ENCODE measurements around the gene VAV1.

Gene VAV1

GRCh38 chr19:6772028-6772865 lies at the start of gene VAV1:
VAV1 (plus strand) TSS chr19:6772708; CDS start chr19:6772808, 100 bp downstream.
- peak; percentile 92 for DNase-seq

GRCh38 chr19:6723108-6723618 lies 49.3 kb upstream of the VAV1 start:
- no peak for DNase-seq

DNA sequence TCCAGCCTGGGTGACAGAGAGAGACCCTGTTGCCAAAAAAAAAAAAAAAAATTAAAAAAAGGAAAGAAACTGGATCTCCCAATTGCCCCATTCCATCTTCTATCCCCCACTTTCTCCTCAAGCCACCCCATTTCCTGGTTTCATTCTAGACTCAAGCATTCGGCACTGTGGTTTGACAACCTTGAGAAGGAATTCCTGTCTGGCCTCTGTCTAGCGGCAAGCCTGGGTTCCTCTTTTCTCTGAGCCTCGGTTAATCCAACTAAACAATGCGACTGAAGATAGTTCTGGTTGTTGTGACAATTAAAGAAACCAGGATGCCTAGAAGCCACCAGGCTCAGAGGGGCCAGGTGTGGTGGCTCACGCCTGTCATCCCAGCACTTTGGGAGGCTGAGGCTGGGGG lies 48.8 kb upstream of the VAV1 start:
- DNase-seq, result peak; percentile 40

- no peak for DNase-seq
Observed at GRCh38 chr19:6724631-6725492, 47.6 kb upstream of the VAV1 start.

DNA sequence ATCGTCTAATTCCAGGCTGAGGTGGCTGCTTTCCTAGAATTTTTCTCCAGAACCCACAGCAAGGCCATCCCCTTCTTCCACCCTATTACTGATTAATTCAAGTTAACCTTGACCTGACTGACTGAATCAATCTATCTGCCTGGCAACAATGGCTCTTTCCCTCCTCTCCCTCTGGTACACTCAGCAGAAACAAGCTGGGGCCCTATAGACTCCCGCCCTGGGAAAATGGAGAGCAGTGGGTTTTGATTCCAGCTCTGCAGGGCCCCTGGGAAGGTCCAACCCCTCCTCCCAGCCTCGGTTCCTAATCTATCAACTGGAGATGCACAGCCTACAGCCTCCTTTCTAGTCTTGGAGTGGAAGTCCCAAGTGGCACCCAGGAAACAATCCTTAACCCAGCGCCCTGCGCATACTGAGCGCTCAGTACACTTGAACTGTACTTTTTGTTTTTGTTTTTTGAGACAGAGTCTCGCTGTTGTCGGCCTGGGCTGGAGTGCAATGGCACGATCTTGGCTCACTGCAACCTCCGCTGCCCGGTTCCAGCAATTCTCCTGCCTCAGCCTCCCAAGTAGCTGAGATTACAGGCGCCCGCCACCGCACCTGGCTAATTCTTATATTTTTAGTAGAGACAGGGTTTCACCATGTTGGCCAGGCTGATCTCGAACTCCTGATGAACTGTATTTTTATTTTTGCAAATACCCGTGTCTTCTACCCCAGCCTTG lies 46.8 kb upstream of the VAV1 start:
- no peak for DNase-seq

DNA sequence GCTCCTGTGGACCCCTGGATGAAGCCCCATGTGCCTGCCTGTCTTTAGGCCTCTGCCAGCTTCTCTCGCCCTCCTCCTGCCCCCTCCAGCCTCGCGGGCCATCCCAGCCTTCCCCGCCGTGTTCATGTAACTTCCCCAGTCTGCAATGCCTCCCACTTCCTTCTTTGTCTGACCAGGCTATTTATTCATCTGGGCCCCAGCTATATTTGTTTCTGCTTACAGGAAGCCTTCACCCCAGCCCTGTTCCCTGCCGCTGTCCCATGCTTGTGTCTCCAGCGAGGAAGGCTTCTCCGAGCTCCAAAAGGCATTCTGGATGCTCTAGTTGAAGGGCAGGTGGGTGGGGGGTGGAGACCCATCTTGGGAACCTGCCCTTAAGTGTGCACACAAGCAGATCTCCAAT lies 44.2 kb upstream of the VAV1 start:
- DNase-seq, result peak; percentile 82

DNA sequence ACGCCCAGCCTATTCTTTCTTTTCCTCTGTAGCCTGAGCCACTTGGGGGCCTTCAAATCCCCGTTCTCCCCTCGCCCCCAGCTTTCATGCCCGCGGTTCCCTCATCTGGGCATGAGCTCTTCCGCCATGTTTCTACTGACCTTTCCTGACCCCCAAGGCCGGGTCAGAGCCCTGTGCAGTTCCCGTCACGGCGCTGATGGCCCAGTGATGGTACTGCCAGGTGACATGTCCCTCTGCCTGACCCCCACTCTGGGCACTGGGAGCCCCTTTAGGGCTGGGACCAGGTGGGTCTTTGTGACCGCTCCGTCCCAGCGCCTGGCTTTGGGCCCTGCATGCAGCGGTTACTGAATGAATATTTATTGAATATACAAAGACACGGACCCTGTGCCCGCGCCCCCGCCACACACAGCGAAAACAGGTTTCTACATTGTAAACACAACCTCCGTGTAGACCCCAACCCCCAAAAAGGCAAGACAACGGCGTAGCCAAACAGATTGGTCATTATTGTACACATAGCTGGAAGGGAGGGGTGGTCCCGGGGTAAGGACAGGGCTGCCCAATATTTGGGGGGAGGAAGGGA lies 42.8 kb upstream of the VAV1 start:
- no peak for DNase-seq

GRCh38 chr19:6730153-6730804 lies 42.2 kb upstream of the VAV1 start:
- peak; percentile 57 for DNase-seq

DNA sequence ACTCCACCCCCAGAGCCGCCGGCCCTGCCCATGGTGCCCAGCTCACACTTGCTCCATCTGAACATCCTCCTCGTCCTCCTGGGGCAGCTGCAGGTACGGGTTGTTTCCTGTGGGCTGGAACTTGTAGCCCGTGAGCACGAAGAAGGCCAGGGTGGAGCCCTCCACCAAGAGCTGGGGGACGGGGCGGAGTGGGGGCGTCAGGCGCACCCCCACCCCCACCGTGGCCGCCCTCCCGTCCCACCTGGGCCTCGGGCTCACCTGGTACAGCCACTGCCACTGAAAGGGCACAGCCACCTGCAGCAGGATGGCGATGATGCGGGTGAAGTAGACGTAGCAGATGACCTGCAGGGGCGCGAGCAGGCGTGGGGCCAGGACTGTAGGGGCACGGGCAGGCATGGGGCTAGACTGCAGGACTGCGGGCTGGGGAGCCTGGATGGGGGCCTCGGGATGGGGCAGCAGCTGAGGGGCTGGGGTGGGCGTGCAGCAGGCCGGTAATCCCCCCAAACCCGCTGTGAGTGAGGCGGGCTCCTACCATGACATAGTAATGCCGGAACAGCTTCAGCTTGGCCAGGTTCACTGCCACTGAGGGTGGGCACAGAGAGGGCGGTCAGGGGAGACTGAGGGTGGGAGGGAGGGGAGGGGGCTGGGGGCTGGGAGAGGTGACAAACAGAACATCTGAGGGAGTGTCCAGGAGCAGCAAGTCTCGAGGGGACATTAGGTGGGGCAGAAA lies 41.4 kb upstream of the VAV1 start:
- DNase-seq, result no peak

DNA sequence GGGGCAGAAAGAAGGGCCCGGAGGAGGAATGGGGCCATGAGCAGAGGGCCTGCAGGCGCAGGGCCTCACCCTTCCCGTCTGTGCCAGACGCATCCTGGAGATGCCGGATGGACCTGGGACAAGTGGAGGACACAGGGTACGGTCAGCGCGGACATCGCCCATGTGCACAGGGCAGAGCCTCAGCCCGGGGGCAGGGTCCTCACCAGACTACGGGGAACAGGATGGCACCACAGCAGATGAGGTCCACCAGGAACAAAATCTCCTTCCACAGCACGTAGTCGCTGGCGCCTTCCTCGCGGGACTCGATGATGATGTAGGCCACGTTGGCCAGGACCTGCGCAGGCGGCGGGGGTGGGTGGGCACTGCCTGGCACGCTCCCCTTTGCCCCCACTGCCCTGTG lies 40.7 kb upstream of the VAV1 start:
- no peak for DNase-seq

DNA sequence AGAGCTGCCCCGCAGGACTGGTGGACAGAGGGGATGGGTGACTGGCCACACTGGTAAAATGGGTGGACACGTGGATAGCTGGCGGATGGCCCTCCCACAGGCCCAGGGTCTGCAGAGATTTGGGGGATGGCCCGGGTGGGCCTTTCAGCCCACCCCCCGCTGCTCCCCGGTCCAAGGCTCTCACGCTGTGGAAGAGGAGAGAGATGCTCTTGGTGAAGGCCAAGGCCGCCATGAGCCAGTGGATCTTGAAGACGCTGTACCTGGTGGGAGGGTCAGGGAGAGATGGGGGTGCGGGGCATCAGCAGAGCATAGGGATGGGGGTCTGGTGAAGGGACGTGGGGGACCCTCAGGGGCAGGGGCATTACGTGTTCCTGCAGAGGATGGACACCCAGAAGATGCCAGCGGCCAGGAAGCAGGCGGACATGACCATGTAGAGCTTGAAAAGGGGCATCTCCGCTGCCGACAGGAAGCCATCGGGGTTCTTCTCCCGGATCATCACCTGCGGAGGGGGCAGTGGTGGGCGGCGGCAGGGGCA lies 39.6 kb upstream of the VAV1 start:
- no peak for DNase-seq

- no peak for DNase-seq
Observed at GRCh38 chr19:6733338-6734095, 39.0 kb upstream of the VAV1 start.

DNA sequence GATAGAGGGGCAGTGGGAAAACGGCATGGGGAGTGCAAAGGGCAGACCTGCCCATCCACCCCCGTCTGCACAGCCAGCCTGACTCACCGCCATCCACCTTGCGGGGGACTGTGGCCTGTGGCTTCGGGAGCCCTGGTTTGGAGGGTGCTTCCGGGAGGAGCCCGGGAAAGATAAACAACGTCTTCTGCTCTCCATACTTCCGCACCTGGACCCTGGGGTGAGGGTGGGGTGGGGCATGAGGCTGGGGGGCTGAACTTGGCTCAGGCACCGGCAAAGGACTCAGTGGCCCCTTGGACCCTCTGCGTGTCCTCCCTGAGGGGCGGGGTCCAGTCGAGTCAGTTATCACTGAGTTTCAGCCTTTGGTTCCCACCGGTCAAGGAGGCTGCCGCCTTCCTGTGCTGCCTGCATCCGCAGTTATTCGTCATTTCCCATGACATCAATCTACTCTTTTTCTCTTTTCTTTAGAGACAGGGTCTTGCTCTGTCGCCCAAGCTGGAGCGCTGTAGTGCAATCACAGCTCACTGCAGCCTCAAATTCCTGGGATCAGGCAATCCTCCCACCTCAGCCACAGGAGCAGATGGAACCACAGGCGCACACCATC lies 38.3 kb upstream of the VAV1 start:
- no peak for DNase-seq

DNA sequence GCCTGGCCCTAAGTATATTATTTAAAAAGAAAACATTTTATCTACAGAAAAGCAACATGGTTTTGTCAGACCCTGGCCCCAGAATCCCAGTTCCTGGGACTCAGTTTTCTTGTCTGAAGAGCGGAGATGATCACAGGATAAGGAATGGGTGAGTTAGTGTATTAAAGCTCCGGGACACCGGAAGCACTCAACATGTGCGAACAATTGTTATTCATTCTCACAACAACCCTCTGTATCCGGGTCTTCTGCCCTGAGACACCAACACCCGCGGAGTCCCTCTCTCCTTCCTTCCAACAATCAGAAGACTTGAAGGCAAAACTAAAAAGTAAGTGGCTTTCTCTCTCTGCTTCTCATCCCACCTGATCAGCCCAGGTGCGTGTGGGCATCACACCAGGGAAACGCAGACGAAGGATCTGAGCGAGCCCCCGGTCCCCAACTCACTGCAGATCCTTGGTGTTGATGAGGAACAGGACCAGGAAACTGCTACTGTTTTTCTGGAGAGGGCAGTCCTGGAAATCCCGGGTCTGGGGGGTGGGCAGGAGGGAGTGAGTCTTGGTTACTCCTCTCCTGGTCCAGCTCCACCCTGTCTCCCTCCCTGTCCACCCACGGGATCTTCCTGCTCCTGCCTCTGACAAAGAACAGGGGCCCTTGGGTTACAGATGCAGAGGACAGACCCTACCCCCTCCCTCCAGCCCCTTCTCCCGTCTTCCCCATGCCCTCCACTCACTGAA lies 37.2 kb upstream of the VAV1 start:
- DNase-seq, result no peak

DNA sequence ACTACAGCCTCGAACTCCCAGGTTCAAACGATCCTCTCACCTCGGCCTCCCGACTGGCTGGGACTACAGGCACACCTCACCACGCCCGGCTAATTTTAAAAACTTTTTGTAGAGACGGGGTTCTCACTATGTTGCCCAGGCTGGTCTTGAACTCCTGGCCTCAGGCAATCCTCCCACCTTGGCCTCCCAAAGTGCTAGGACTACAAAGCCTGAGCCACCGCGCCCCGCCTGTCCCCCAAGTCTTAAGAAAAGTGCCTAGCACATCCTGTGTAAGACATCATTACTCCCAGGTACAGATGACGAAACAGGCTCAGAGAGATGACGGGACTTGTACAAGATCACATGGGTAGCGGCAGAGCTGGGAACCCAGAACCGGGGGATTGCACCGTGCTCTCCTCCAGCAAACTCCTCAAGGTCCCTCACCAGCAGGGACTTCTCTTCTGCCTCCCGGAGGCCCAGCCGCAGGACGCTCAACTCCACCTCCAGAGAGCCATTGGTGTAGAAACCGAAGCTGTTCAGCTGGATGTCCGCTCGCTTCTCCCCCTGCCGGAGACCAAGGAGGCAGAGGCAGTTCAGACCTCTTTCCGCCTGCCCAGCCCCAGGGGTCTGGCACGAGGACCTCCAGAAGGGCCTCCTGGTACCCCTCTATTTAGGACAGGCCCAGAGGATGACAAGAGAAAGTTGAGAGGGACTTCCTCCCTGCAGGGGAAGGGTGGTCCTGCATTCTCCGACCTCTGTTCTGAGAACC lies 36.2 kb upstream of the VAV1 start:
- DNase-seq, result peak; percentile 91

- DNase-seq, result no peak
Observed at GRCh38 chr19:6736917-6737283, 35.6 kb upstream of the VAV1 start.

DNA sequence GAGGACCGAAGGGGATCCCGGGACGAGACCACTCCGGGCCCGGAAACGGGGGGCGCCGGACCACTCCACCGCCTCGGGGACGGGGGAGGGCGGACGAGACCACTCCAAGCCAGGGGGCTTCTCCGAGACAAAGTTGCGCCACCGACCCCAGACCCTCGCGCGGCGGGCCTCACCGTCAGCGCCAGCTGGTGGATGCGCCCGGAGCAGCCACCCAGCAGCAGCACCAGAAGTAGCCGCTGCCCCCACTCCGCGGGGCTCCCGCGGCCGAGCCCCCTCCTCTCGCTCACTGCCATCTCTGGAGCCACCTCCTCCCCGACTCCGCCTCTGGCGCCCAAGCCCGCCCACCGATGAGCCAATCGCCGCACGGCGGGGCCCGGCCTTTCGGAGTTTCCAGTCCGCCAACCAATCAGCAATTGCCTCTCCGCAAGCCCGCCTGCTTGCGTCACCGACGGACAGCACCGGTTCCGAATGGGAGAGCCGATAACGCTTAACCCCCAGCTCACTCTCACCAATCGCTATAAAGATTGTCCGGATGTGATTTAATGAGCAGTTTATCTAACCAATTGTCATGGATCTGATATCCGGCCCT lies 35.1 kb upstream of the VAV1 start, which contains the start of gene GPR108:
Gene GPR108, minus strand, starts transcription at position 297 of the 589 bp plus-strand sequence. Its CDS starts 4 bp downstream, at position 293.
- peak; percentile 100 for DNase-seq
